SK-N-SH treated with all-trans-retinoic acid at 6 μM for 48 hours (cell line): ENCODE measurements around the gene ZNF431.

Experiments
- PATZ1 ChIP-seq: fragments of 250-450 bp; sonication (Bioruptor Pico); IDR thresholded peaks from 2 replicates; pipeline ENCODE4 v1.8.0; 2020; ENCODE audit warnings: mild to moderate bottlenecking, moderate library complexity, borderline replicate concordance
- SNAI2 ChIP-seq: fragments of 250-450 bp; sonication (Bioruptor Pico); IDR thresholded peaks from 2 replicates; pipeline ENCODE4 v1.5.0; 2020; ENCODE audit warnings: mild to moderate bottlenecking, moderate library complexity

- no peak for TF ChIP-seq PATZ1 (CRISPR knock-in tag)
- no peak for TF ChIP-seq SNAI2 (CRISPR knock-in tag)
These were observed 24.6 kb upstream of the ZNF431 start for GRCh38 chr19:21117041-21117907.
